Measurements from ENCODE around the gene MOB2.

MOB2 gene

DNA sequence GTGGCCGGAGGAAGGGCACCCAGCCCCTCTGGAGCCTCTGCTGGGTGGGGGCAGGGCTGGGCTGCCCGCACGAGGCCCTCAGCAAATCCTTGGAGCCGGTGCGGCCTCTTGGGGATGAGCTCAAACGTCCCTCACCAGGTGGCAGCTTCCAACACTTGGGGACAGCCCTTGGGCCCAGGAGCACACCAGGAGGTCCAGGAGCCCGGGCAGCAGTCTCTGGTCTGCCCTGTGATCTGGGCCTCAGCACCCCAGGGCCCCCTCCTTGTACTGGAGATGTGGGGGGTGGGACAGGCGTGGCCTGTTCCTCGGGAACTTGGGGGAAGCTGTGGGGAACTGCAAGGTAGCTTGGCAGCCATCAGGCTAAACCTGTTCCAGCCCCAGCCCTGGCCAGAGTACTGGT is 40.0 kb downstream of the MOB2 start:
- Histone ChIP-seq H3K79me2 (ENCODE audit: insufficient read depth, low read length) (no peaks in the 10 kb centered on the region), H4K20me1 (ENCODE audit: insufficient read depth, low read length) (peaks cover 10% of the 10 kb centered on the region), H3K27me3 (ENCODE audit: insufficient read depth, low read length, poor library complexity) (no peaks in the 10 kb centered on the region), H3K4me2 (ENCODE audit: insufficient read depth, low read length) (no peak overlapping the region), H3K4me3 (ENCODE audit: low read depth in 1 of 2, low read length in 2 of 2) (no peak overlapping the region), H3K27ac (ENCODE audit: low read length) (no peak overlapping the region), H3K36me3 (ENCODE audit: insufficient read depth, low read length) (no peaks in the 10 kb centered on the region), H3K9ac (ENCODE audit: low read depth, low read length) (no peak overlapping the region), H3K4me1 (ENCODE audit: insufficient read depth, low read length) (no peaks in the 10 kb centered on the region), H2AFZ (ENCODE audit: low read depth, low read length) (no peak overlapping the region), H3K9me3 (ENCODE audit: insufficient read depth, low read length, severe bottlenecking) (no peaks in the 10 kb centered on the region)
- ATAC-seq (ENCODE audit: insufficient read depth, low read depth), result no peak
- TF ChIP-seq EZH2 (IDR thresholded peaks at IDR 0.05; ENCODE audit: borderline replicate concordance, low read depth, low read length, severe bottlenecking), result no peak
- TF ChIP-seq, protein P1, sequence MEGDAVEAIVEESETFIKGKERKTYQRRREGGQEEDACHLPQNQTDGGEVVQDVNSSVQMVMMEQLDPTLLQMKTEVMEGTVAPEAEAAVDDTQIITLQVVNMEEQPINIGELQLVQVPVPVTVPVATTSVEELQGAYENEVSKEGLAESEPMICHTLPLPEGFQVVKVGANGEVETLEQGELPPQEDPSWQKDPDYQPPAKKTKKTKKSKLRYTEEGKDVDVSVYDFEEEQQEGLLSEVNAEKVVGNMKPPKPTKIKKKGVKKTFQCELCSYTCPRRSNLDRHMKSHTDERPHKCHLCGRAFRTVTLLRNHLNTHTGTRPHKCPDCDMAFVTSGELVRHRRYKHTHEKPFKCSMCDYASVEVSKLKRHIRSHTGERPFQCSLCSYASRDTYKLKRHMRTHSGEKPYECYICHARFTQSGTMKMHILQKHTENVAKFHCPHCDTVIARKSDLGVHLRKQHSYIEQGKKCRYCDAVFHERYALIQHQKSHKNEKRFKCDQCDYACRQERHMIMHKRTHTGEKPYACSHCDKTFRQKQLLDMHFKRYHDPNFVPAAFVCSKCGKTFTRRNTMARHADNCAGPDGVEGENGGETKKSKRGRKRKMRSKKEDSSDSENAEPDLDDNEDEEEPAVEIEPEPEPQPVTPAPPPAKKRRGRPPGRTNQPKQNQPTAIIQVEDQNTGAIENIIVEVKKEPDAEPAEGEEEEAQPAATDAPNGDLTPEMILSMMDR (IDR thresholded peaks at IDR 0.05; ENCODE audit: borderline replicate concordance, extremely low read depth, low read length, poor library complexity, severe bottlenecking), result no peak
- DNase-seq, result no peak

DNA sequence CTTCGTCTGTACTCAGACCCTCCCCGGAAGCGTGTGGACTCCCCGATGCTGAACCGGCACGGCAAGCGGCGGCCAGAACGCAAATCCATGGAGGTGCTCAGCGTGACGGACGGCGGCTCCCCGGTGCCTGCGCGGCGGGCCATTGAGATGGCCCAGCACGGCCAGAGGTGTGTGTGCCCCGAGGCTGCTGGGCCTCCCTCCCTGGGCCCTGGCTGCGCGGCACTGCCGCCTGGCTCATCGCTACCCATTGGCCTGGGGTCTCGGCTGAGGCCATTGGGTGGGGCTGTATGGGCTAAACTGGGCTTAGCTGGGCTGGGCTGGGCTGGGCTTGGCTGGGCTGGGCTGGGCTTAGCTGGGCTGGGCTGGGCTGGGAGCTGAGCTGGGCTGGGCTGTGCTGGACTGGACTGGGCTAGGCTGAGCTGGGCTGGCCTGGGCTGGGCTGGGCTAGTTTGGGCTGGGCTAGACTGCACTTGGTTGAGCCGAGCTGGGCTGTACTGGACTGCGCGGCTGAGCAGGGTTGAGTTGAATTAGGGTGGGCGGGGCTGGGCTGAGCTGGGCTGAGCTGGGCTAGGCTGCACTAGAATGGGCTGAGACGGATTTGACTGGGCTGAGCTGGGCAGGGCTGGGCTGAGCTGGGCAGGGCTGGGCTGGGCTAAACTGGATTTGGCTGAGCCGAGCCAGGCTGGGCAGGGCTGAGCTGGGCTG is 40.7 kb downstream of the MOB2 start:
- no peak overlapping the region for H3K27ac ChIP-seq (ENCODE audit: low read length)
- no peaks in the 10 kb centered on the region for H3K79me2 ChIP-seq (ENCODE audit: insufficient read depth, low read length)
- H3K36me3 ChIP-seq (ENCODE audit: insufficient read depth, low read length), result no peaks in the 10 kb centered on the region
- peaks cover 5% of the 10 kb centered on the region for H4K20me1 ChIP-seq (ENCODE audit: insufficient read depth, low read length)
- DNase-seq, result no peak
- no peaks in the 10 kb centered on the region for H3K4me1 ChIP-seq (ENCODE audit: insufficient read depth, low read length)
- no peak overlapping the region for H3K4me3 ChIP-seq (ENCODE audit: low read depth in 1 of 2, low read length in 2 of 2)
- no peak overlapping the region for H2AFZ ChIP-seq (ENCODE audit: low read depth, low read length)
- TF ChIP-seq EZH2 (IDR thresholded peaks at IDR 0.05; ENCODE audit: borderline replicate concordance, low read depth, low read length, severe bottlenecking), result no peak
- TF ChIP-seq, protein P1 (IDR thresholded peaks at IDR 0.05; ENCODE audit: borderline replicate concordance, extremely low read depth, low read length, poor library complexity, severe bottlenecking), result no peak
- no peaks in the 10 kb centered on the region for H3K27me3 ChIP-seq (ENCODE audit: insufficient read depth, low read length, poor library complexity)
- ATAC-seq (ENCODE audit: insufficient read depth, low read depth), result no peak
- no peak overlapping the region for H3K4me2 ChIP-seq (ENCODE audit: insufficient read depth, low read length)
- H3K9ac ChIP-seq (ENCODE audit: low read depth, low read length), result no peak overlapping the region
- H3K9me3 ChIP-seq (ENCODE audit: insufficient read depth, low read length, severe bottlenecking), result no peaks in the 10 kb centered on the region

DNA sequence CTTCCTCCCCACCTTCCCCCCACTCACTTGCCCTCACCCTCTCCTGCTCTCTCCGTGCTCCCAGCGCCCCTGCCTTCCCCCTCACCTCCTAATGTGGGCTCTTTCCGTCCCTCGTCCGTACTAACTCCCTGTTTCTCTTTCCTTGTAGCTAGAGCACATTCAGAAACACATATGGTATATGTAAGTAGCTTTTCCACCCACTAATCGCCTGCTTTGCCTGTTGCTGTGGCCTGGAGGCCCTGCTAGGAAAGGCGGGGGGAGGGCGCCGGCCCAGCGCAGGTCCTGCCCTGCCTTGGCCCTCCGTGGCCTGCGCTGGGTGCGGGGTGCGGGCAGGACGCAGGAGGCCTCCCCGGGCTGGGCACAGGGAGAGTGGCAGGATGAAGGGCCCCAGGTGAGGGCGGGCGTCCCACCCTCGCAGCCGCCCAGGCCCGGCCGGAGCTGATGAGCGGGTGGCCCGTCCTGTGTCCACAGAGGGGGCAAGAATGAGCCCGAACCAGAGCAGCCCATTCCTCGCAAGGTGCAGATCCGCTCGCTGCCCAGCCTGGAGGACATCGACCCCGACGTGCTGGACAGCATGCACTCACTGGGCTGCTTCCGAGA is 41.7 kb downstream of the MOB2 start:
- no peaks in the 10 kb centered on the region for H3K27me3 ChIP-seq (ENCODE audit: insufficient read depth, low read length, poor library complexity)
- no peaks in the 10 kb centered on the region; the same call in none of the 2 replicates for H4K20me1 ChIP-seq (ENCODE audit: insufficient read depth, low read length)
- H3K9ac ChIP-seq (ENCODE audit: low read depth, low read length), result no peak overlapping the region
- no peak overlapping the region for H2AFZ ChIP-seq (ENCODE audit: low read depth, low read length)
- ATAC-seq (ENCODE audit: insufficient read depth, low read depth) (no peak), DNase-seq (no peak)
- H3K4me2 ChIP-seq (ENCODE audit: insufficient read depth, low read length), result no peak overlapping the region
- TF ChIP-seq, protein P1 (IDR thresholded peaks at IDR 0.05; ENCODE audit: borderline replicate concordance, extremely low read depth, low read length, poor library complexity, severe bottlenecking), result no peak
- TF ChIP-seq EZH2 (IDR thresholded peaks at IDR 0.05; ENCODE audit: borderline replicate concordance, low read depth, low read length, severe bottlenecking), result no peak
- no peaks in the 10 kb centered on the region for H3K4me1 ChIP-seq (ENCODE audit: insufficient read depth, low read length)
- no peaks in the 10 kb centered on the region for H3K79me2 ChIP-seq (ENCODE audit: insufficient read depth, low read length)
- H3K36me3 ChIP-seq (ENCODE audit: insufficient read depth, low read length), result no peaks in the 10 kb centered on the region
- no peaks in the 10 kb centered on the region for H3K9me3 ChIP-seq (ENCODE audit: insufficient read depth, low read length, severe bottlenecking)
- H3K27ac ChIP-seq (ENCODE audit: low read length), result no peak overlapping the region
- H3K4me3 ChIP-seq (ENCODE audit: low read depth in 1 of 2, low read length in 2 of 2), result no peak overlapping the region

All from DND-41 (cell line).